GM21576 (cell line): Measurements from ENCODE around the gene MYCBPAP.

ENCODE experiments used
- ATAC-seq: cut with Tn5 transposase; IDR thresholded peaks from one replicate; pipeline ENCODE4 v1.9.1; 2021; ENCODE audit warnings: mild to moderate bottlenecking, moderate library complexity; ENCODE audit not compliant: unreplicated experiment

MYCBPAP gene, protein sequence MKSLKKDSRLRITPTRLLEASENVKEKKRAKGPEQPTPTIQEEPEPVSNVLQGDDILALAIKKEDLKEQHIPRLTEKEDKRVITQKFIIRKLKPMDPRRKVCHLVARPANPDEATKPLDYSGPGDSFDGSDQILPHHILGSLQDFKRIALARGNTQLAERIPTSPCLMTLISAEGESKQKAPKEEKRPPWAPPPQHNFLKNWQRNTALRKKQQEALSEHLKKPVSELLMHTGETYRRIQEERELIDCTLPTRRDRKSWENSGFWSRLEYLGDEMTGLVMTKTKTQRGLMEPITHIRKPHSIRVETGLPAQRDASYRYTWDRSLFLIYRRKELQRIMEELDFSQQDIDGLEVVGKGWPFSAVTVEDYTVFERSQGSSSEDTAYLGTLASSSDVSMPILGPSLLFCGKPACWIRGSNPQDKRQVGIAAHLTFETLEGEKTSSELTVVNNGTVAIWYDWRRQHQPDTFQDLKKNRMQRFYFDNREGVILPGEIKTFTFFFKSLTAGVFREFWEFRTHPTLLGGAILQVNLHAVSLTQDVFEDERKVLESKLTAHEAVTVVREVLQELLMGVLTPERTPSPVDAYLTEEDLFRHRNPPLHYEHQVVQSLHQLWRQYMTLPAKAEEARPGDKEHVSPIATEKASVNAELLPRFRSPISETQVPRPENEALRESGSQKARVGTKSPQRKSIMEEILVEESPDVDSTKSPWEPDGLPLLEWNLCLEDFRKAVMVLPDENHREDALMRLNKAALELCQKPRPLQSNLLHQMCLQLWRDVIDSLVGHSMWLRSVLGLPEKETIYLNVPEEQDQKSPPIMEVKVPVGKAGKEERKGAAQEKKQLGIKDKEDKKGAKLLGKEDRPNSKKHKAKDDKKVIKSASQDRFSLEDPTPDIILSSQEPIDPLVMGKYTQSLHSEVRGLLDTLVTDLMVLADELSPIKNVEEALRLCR

DNA sequence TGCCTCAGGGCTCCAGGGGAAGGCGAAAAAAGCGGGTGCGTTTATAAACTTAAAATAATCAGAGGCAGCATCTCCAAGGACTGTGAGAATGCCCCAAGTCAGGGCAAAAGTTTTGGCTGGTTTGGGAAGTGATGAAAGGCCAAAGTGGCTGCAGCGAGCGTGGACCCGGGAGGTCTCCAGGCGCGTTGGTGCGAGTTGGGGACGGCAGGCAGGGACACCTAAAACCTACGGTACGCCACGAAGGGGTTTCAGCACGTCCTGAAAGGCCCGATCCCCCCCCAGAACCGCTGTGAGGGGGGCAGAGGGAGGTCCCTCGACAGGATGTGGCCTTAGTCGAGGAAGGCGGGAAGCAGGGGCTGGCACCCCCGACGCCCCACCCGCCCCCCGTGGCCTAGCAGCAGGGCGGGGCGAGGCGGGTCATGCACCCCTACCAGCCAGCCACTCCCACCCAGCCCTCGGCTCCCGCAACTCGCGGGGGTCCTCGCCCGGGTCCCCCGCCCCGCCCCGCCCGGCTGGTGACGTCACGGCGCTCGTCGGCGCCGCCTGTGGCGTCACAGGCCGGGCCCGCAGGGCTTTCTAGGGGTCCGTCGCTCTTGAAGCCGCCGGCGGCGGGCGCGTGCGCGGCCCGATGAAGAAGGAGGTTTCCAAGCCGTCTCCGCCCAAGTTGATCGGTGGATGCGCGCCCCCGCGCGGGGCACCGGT lies at the start of gene MYCBPAP:
MYCBPAP (plus strand) TSS at position 569 of the 702 bp plus-strand sequence. CDS start 236 bp downstream, outside the sequence.
- no peak for ATAC-seq

- no peak for ATAC-seq
Observed at GRCh38 chr17:50458701-50459676, 49.2 kb upstream of the MYCBPAP start.

DNA sequence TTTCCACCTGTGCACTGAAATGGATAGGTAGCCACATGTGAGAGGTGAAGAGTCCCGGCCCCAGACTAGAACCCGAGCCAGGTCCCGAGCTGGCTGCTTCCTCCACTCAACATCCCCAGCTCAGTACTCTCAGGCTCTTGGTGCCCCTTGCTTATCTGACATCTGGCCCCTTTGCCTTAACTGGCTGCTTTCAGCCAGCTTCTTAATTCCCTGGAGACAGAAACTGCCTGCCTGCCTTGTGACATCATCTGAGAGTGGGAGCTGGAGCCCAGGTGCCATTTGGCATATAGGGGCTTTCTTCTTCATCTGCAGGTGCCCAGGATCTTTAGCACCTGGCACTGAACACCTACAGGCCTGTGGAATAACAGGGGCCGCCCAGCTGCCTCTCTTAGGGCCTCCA lies 48.5 kb upstream of the MYCBPAP start:
- ATAC-seq, result no peak

DNA sequence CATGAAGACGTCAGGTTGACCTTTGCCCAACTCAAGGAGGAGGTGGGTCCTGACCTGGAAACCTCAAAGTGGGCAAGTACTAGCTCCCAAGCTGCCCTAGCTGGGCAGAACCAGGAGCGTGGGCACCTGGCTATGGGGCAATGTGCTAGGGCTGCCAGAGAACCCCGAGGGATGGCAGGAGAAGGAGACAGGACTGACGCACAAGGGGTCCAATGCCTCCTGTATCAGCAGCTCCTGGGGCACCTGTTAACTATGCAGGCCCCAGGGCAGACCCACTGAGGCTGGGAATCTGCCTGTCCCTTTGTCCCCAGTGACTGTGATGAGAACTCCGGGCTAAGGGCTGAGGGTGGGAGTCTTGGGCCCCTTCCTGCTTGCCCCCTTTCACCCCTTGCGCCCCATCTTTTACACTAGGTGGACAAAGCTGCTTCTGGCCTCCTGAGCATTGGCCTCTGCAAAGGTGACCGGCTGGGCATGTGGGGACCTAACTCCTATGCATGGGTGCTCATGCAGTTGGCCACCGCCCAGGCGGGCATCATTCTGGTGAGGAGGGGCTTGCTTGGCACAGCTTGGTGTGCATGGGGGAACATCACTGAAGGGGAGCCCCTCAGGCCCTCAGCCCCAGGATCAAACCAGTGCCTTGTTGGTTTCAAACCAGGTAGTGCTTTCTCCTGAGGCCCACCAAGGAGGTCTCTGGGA lies 47.3 kb upstream of the MYCBPAP start:
- ATAC-seq, result no peak

DNA sequence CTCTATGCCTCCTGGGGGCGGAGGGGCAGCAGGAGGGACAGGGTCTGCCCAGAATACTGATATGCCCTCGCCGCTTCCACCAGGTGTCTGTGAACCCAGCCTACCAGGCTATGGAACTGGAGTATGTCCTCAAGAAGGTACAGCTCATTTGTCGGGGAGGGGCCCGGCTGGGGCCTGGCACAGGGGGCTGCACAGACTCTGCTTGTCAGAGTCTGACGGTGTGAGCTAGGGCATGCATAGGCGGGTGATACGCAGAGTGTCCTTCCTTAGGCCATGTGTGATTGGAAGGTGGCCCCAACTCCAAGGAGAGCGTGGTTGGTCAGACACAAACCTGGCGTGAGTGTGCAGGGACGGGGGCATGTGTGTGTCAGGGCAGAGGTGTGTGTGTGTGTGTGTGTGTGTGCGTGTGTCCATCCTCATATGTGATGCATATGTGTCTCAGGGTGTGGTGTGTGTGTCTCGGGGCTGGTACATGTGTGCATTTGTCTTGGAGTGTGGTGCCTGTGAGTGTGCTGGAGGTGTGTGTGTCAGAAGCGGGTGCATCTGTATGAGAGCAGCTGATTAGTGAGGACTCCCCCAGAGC lies 46.6 kb upstream of the MYCBPAP start:
- no peak for ATAC-seq

DNA sequence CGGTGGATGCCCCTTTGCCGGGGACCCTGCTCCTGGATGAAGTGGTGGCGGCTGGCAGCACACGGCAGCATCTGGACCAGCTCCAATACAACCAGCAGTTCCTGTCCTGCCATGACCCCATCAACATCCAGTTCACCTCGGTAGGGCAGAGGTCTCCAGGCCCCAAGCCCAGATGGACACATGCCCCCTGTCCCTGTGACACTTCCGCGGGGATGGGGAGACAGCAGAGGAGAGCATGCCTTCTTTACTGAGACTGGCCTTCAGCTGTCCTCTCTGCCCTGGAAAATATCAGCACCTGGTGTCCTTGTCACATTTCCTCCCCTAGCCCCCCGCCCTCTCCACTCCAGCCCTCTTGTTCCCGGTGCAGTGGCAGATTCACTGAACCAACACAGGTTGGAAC lies 45.8 kb upstream of the MYCBPAP start:
- no peak for ATAC-seq

DNA sequence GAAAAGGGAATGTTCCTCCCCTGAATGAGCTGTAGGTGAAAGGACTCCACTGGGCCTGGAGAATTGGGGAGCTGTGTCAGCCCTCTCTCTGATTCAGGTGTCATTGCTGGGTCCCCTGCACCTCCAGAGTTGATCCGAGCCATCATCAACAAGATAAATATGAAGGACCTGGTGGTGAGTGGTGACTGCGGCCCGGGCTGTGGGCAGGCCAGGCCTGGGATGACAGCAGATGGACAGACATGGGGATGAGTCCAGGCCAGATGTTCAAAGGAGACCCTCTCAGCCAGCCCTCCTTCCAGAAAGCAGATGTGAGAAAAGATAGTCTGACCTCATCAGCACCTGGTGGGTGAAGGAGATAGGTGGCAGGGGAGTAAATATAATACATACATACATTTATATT lies 44.1 kb upstream of the MYCBPAP start:
- ATAC-seq, result no peak

DNA sequence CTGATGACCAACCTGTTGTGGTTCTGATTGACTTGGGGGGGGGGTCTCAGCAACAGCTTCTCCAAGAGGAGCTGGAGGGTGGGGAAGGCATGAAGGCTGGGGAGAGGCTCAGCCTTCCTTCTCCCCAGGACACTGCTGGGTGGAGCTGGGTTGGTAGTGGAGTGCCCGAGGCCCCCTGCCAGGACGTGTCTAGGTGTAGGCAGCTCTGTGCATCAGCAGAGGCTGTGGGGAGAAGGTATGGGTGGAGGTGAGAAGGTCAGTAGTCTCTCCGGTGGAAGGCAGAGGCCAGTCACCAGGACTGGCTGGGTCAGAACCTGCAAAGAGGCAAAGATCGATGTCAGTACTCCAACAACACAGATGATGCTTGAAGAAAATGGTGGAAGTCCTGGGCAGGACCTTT lies 43.5 kb upstream of the MYCBPAP start:
- ATAC-seq, result no peak

- ATAC-seq, result no peak
Observed at GRCh38 chr17:50465171-50465570, 43.1 kb upstream of the MYCBPAP start.

GRCh38 chr17:50465635-50466034 lies 42.6 kb upstream of the MYCBPAP start:
- ATAC-seq, result no peak

DNA sequence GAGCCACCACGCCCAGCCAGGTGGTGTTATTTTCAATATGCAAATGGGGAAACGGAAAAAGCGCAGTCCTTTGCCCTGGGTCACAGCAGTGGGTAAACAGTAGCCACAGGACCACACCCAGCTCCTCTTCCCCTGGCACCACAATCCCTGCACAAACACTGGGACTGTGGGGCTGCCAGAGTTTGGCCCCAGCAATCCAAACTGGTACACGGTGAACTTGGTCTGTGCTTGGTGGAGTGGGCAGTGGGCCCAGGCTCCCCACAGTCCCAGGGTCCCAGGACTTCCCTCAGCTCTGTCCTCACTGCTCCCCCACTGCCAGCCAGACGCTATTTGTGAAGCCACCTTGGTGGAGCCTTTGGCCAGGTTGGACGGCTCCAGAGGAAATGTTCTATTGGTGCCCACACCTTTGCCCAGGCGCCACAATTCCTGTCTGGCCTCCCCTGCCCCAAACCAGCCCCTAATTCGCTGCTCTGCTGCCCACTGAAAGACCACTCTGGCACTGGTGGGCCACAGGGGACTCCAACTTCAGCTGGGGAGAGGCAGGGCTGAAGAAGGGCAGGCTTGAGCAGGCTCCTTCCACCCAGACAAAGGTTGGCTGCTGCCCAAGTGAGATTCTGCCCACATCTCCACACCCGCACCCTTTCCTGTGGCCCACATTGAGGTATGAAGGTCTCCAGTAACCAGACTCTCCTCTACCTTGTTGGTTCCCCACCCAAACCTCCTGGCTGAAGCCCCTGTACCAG lies 41.7 kb upstream of the MYCBPAP start:
- ATAC-seq, result no peak

DNA sequence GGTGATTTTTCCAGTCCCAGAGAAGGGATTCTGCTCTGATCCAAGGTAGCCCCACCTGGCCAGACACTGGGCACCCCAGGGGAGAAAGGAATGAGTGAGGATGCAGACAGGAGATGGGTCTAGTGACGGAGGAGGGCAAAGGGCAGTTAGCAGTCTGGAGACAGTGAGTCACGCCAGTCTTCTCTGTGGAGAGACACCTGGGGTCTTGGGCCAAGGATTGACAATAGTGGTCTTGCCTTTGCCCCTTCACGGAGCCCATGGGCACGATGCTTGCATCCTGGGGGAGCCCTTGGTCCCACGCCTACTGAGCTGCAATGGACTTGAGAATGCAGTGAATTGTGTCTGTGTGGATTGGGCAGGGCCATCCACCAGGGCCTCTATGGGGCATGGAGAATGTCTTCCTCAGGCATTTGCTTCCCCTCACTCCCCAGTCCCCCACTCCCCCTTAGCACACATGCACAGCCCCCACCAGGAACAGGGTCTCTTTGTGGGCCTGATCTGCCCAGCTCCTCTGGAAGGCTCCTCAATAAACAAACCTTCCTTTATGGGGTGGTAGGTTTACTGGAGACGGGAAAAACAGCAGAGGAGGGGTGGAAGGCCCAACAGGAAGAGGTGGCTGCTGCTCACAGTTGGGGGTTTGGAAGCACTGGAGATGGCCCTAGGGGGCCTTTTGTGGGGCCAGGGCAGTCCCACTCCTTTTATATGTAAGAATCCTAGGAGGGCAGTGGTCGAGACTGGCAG lies 41.0 kb upstream of the MYCBPAP start:
- no peak for ATAC-seq

GRCh38 chr17:50467855-50468303 lies 40.4 kb upstream of the MYCBPAP start:
- no peak for ATAC-seq

DNA sequence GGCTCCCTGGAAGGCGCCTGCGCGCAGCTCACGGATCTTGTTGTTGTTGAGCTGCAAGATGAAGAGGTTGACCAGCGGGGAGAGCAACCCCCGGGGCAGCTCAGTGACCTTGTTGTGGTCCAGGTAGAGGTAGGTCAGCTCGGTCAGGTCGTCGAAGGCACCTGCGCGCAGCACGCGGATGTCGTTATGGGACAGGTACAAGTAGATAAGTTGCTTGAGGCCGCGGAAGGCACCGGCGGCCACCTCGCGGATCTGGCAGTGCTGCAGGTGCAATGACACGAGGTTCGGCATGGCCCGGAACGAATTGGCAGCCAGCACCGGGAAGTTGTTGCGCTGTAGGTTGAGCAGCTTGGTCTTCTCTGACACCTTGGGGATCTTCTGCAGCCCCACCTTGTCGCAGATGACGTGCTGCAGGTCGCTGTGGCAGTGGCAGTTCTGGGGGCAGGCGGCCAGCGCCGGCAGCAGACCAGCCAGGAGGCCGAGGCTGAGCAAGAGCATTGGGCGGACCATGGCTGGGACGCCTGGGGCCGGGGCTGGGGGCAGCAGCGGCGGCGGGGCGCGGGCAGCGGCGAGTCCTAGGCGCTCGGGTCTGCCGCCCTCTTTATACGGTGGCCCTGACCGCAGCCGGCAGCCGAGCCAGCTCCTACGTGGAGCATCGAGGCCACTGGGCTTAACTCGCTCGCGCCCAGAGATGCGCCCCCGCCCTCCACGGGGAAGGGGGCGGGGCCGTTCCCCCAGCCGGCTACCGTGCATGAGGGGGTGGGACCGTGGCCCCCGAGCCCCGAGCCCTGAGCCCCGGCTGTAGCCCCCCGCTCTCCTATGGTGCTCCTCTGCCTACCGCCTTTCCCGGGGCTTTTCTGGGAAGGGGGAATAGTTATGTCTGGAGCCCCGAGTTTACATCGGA lies 39.7 kb upstream of the MYCBPAP start, which contains the start of gene CHAD:
CHAD (minus strand) TSS at position 577 of the 904 bp plus-strand sequence; CDS start at position 510, 67 bp downstream.
- ATAC-seq, result no peak

- ATAC-seq, result no peak
Observed at GRCh38 chr17:50469208-50469605, 39.0 kb upstream of the MYCBPAP start.

DNA sequence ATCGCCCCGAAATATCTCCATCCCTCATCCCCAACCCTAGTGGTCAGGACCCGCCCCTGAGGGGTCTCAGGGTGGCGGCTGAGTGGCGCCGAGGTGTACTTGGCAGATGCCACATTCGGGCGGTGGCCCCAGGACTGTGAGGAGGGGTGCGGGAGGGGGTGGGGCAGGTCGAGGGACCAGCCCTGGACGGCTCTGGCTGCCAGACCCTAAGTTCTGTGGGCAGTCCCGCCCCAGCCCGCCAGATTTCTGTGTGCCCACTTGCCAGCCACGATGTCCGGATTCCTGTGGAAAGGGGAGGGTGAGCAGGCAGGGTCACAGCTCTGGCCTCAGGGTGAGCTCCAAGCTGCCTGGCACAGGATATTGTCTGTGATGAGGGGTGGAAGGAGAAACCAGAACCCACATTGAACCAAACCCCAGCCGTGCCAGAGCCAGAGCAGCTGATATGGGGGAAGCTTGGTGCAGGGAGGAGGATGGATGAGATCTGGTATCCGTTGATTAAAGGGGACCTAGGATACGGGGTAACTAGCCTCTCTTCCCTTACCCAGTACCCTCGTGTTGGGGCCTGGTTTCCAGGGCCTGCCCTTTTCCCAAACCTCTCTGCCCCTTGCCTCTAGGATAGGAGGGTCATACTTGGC lies 38.5 kb upstream of the MYCBPAP start:
- no peak for ATAC-seq
